Putamen (tissue), 1 donor: ENCODE measurements around the gene IGLL5.
"Not testable (repeated sequence)": the region's sequence is repeated elsewhere in the genome, so short reads cannot be mapped to it uniquely, and the experiment has no call there.

ENCODE experiments used
- DNase-seq: peaks from one replicate; pipeline ENCODE4 v3.0.0-alpha.2; 2016; ENCODE audit warnings: low spot score

The IGLL5 gene

DNA sequence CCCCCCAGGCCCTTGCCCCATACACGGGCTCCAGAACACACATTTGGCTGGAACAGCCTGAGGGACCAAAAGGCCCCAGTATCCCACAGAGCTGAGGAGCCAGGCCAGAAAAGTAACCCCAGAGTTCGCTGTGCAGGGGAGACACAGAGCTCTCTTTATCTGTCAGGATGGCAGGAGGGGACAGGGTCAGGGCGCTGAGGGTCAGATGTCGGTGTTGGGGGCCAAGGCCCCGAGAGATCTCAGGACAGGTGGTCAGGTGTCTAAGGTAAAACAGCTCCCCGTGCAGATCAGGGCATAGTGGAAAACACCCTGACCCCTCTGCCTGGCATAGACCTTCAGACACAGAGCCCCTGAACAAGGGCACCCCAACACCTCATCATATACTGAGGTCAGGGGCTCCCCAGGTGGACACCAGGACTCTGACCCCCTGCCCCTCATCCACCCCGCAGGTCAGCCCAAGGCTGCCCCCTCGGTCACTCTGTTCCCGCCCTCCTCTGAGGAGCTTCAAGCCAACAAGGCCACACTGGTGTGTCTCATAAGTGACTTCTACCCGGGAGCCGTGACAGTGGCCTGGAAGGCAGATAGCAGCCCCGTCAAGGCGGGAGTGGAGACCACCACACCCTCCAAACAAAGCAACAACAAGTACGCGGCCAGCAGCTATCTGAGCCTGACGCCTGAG, 13.1 kb downstream of the IGLL5 start:
- DNase-seq, result not testable (repeated sequence)

DNA sequence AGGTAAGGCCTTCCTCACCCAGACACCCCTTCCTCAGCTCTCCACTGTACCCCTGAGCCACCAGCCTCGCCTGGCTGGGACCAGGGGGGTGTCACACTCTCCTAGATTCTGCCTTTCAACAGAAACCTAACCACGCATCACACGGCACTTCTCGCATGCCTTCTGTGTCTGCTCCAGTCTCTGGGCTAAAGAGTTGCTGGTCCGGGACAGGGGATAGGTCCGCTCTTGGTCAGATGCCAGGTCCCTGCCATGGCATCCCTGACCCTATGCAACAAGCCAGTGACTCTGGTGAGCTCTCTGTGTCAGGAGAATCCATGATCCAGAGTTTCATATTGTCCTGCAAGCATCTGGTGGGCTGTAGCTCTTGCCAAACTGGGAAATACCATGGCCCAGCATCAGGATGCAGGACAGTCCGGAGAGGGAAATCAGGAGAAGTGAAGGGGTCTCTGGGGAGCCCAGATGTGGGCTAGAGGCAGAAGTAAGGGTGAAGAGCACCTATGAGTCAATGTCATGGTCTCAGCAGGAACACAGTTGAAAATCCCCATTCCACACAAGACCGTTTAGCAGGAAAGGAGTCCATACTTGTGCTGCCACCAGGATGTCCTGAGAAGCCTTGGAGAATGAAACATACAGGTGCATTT, 14.1 kb downstream of the IGLL5 start:
- DNase-seq, result no peak

DNA sequence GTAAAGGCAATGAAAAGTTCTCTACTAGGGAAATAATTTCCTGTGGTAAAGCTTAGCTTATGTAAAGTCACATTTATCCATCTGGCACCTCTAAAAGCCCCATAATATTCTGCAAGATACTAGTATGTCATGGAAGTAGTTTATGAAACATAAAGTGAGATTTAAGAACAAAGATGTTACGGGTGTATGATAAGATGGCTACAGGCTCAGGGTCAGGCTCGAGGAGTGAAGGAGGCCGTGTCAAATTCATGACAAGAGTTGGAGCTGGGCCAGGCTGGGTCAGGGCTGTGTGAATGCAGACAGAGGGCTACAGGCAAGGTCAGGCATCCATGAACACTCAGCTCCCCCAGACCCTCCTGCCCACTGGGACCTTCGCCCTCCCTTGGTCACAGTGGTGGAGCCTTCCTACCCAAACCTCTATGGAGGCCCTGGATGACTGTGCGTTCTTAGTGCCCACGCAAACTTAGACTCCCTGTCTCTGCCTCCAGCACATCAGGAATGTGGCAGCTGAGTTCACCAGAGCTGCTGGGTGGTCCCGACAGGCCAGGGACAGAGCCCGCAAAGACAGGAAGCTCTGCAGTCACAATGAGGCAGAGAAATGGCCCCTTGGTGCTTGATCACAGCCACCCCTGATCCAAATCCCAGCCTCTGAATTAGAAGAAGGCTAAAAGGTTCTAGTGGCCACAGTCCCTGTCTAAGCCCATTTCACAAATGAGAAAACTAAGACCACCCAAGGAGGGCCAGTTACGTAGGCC, 14.8 kb downstream of the IGLL5 start:
- DNase-seq, result no peak

DNA sequence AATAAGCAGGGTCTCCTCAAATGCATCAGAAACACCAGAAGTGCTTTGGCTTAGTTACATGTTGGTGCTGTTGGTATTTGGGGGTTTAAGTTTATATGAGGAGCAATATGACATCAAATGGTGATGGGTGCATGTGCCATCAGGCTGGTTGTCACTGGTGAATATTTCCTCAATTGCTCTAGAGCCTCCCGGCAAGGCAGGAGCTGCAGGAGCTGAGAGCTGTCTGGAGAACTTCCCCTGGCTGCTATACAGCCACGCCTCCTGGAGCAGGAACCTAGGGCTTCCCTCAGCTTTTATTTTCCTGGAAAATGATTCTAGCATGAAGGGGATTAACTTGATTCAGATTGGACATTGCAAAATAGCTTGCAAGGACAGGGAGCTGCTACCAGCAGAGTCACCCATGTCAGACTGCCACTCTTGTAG, 15.8 kb downstream of the IGLL5 start:
- DNase-seq, result no peak

DNA sequence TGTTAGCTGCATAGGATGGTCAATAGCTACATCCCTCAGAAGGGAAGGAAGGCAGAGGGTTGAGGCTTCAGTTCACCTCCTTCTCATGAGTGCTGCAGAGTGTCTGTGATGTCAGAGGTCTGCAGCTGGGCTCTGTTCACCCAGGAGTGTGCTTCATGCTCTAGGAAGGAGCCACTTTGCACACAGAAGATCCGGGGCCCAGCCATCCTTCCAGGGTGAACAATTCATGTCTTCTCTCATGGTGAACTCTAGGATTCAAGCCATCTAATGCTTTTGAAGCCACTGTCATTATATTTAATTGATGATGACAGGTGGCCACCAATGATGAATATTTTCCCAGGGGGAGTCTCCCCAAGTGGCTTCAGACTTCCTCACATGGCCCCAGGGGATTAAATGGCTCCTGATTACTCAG, 16.2 kb downstream of the IGLL5 start:
- DNase-seq, result not testable (repeated sequence)

DNA sequence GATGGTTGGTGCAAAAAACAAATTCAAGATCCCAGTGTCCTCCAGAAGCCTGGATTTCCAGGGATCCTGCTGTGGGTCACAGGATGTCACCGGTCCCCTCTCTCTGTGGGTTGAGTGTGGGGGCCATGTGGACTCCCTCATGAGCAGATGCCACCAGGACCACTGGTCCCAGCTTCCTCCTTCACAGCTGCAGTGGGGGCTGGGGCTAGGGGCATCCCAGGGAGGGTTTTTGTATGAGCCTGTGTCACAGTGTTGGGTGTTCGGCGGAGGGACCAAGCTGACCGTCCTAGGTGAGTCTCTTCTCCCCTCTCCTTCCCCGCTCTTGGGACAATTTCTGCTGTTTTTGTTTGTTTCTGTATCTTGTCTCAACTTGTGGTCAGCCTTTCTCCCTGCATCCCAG, 17.1 kb downstream of the IGLL5 start:
- not testable (repeated sequence) for DNase-seq

DNA sequence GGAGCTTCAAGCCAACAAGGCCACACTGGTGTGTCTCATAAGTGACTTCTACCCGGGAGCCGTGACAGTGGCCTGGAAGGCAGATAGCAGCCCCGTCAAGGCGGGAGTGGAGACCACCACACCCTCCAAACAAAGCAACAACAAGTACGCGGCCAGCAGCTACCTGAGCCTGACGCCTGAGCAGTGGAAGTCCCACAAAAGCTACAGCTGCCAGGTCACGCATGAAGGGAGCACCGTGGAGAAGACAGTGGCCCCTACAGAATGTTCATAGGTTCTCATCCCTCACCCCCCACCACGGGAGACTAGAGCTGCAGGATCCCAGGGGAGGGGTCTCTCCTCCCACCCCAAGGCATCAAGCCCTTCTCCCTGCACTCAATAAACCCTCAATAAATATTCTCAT, 18.8 kb downstream of the IGLL5 start:
- DNase-seq, result not testable (repeated sequence)

DNA sequence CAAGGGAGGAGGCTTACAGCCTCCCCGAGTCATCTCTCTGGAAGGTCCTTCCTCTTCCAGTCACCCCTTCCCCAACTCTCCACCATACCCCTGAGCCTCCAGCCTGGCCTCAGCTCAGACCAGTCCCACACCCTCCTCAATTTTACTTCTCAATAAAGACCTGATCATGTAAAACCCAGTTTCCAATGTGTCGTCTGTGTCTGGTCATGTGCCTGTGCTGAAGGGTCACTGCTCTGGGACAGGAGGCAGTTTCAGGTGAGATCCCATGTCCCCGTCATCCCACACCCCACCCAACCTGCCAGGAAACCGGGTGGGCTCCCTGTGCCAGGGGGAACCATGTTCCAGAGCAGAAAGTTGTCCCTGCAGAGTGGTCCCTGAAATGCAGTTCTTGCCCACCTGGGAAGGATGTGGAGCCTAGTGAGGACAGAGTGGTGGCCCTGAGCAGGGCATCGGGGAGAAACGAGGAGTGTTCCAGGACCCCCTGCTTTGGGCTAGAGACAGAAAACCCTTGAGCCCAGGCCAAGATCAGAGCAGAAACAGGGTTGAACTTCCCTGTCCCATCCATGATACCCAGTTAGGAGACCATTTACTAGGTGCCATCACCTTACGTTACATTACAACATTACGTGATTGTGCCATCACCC, 19.4 kb downstream of the IGLL5 start:
- no peak for DNase-seq

DNA sequence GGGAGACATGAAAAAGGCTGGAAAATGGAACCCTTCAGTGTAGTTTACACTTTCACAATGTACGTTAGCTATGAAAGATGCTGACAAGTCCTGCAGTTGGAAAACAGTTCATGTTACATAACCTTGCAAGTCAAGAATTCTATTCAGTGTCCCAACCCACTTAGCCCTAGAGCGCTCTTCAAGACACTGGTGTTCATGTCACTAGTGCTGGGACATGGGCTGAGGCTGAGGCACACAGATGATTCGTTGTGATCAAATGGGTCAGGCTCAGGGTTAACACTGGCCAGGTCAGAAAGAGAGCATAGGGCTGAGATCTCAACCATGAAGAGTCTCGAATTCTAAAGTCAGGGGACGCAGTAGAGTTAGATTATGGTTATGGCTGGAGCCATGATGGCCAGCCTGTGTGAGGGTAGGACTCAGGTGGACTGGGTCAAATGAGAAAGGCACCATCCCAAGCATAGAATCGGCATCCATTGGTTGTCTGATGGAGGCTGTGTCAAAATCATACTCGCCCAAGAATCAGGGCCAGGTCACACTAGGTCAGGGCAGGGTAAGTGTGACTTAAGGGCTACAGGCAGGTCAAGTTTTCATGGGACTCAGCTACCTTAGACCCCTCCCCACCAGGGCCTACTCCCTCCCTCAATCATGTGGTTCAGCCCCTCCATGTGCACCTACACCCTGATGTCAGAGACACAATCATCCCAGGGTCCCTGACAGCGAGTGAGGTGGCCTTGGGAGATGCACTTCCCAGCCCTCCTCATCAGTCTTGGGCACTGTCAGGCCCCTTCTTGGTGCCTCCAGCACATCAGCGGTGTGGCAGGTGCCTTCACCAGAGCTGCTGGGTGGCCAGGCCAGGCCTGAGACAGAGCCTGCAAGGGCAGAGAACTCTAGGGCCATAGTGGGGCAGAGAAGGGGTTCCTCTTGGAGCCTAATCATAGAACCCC, 20.2 kb downstream of the IGLL5 start:
- DNase-seq, result no peak

DNA sequence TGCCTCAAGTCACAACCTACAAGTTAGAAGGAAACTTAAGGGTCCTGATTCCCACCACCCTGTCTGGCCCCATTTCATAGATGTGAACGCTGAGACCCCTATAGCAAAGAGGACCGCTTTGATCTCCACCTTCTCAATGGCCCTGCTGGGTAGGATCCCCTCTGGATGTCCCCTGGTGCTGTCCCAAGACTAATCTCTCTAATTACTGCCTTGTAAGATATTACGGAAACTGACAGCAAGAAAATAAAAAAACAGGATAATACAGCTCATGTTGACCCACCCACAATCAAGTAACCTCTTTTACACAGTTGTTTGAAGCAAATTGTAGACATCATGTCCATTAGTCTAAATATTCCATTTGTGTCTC, 20.9 kb downstream of the IGLL5 start:
- no peak for DNase-seq

DNA sequence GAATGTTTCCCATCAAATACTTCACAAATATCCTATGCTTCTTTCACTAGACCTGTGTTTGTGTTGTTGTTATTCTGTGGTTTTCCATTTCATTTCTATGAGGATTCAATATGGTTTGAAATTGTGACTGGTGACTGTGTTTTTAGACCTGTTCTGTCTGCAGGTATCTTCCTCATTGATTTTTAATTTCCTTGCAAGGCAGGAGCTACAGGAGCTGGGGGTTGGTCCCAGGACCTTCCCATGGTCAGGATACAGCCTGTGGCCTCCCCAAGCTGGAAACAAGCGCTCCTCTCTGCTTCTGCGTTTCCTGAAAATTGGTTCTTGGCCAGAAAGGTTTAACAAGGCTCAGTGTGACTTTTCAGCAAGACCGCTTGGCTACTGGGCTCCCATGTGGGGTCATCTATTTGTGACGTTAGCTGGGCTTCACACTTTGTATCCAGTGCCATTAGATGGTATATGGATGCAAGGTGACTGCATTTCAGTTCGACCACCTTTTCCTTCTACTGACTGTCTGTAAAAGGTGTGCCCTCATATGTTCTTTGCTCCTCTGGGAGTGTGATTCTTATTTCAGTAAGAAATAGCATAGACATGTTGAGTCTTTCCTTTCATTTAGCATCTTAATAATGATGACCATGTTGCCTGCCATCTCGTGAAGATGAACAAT, 21.5 kb downstream of the IGLL5 start:
- DNase-seq, result no peak

DNA sequence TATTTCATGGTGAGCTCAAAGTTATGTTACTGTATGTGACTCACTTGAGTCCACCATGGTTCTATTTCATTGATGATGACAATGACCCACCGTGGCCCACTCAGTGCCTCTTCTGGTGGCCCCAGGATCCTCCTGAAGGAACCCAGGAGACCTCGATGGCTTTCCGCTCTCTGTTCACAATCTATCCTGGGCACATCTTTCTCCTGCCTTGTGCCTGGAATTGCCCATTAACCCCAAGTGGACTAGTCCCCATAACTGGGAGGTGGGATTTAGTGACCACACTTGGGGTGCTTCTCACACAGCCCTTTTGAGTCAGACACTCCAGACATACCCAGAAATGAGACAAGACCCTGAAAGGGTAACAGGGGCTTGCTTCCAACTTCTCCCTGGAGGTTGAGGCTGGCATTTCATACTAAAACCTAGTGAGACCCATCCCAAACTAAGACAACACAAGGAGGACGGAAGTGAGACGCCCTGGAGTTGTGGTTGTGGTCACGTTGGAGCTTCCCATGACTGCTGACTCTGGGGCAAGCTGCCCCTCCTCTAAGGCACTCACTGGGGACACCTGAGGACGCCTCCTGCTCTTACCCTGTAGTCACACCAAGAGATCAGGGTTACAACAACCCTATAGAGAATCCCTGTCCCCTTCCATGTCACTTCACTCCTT, 22.1 kb downstream of the IGLL5 start:
- DNase-seq, result no peak

DNA sequence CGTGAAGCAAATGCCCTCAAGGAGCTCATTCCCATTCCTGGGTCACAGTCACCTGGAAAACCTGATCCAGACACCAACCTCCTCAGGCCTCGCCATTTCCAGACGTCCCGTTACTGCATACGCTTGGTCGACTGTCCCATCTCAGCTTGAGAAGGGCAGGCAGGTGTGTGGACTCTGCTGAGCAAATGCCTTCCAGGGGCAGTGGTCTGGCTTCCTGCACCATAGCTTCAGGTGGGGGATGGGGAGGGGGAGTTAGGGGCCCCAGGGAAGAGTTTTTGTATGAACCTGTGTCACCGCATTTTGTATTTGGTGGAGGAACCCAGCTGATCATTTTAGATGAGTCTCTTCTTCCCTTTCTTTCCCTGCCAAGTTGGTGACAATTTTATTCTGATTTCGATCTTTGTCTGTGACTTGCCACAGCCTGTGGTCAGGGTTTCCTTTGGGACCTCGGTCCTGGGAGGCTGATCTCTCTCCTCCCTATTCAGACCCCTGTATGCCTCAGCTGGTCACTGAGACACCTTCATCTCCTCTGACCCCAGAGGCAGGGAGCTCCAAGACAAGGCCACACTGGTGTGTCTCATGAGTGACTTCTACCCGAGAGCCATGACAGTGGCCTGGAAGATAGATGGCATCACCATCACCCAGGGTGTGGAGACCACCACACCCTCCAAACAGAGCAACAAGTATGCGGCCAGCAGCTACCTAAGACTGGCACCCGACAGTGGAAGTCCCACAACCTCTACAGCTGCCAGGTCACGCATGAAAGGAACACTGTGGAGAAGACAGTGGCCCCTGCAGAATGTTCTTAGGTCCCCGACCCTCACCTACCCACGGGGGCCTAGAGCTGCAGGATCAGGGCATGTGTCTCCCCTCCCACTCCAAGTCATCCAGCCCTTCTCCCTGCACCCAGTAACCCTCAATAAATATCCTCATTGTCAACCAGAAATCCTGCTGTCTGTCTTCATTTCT, 22.9 kb downstream of the IGLL5 start:
- no peak for DNase-seq

DNA sequence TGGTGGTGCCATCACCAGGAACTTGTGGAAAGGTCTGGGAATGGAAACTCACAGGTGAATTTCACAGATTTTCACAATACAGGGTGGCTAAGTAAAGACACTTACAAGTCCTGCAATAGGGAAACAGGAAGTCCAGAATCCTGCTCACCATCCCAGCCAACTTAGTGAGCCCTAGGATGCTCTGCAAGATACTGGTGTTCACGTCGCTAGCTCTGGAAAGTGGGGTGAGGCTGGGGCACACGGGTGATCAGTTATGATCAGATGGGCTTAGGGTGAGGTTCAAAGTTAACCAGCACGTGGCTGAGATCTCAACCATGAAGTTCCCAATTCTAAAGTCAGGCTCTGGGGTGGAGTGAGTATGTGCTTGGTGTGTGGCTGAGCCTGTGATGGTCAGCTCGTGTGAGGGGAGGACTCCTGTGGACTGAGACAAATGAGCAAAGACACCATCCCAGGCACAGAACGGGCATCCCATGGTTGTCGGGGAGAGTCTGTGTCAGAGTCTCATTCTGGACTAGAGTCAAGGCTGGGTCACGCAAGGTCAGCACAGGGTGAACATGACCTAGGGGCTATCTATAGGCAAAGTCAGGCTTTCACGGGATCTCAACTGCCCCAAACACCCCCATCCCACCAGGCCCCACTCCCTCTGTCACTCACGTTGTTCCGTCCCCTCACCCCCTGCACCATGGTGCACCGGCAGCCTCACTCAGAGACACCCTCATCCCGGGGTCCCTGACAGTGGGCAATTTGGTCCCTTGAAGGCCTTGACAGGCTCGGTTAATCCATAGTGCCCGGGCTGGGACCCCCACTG, 23.9 kb downstream of the IGLL5 start:
- DNase-seq, result no peak

DNA sequence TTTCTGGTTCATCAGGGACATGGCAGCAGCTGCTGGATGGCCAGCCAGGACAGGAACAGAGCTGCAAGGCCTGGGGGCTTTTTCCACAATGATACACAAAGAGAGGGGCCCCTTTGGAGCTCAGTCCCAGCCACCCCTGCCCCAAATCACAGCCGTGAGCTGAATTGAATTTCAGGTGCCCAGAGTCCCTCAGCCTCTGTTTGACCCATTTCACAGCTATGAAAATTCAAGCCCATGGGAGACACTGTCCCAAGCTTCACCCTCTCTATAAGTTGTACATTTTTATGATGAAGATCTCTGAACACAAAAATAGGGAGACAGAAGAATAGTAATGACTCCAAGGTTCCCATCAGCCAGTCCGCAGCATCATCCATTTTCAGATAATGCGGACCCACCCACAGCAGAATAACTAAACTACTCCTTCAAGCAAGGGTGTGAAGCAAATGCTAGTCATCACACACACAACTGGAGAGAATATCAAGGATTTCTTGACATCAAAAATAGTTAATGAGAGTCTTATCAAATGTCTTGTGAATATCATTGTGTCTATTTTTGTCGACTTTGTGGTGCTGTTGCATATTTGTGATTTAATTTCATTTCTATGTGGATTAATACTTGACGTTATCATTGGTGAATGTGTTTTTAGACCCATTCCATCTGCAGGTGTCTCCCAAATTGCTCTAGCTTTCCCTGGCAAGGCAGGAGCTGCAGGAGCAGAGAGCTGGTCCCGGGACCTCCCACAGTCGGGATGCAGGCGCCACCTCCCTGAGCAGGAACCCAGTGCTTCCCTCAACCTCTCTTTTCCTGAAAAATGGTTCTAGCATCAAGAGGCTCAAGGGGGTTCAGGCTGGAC, 24.7 kb downstream of the IGLL5 start:
- DNase-seq, result no peak

DNA sequence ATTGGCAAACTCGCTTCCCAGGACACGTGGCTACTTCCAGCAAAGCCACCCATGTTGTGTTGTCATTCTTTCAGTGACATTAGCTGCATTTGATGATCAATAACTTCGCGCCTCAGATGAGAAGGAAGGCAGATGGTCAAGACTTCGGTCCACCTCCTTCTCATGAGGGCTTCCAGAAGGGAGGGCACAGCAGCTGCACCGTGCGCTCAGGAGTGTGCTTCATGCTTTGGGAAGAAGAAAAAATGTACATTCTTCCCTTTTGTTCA, 25.3 kb downstream of the IGLL5 start:
- DNase-seq, result no peak

DNA sequence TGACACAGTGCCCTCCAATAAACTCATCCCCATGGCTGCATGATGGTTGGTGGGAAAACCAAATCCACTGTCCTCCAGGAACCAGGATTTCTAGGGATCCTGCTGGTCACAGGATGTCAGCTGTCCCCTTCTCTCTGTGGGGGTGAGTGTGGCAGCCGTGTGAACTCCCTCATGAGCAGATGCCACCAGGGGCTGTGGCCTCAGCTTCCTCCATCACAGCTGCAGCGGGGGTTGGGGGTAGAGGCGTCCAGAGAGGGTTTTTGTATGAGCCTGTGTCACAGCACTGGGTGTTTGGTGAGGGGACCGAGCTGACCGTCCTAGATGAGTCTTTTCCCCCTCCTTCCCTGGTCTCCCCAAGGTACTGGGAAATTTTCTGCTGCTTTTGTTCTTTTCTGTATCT, 26.4 kb downstream of the IGLL5 start:
- DNase-seq, result no peak
